ENCODE data around the gene FAM168A.

DNA sequence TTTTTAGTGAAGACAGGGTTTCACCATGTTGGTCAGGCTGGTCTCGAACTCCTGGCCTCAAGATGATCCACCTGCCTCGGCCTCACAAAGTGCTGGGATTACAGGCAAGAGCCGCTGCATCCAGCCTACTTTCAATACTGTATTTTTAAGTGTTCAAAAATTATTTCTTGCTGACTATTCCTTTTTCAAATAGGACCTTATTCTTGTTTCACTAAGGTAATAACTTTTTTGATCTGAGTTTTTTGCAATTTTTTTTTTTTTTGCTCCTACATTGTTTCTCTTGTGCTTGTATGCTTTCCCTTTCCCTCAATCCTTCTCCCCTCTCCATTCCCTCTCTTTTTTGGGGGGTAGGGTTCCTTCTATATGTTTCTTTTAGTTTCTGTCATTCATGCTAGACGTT, 73.1 kb downstream of the FAM168A start:
- TF ChIP-seq TAF1 (IDR thresholded peaks at IDR 0.05; ENCODE audit: low read depth, low read length) (no peak), POLR2A (IDR thresholded peaks at IDR 0.05; ENCODE audit: control extremely low read depth in 1 of 2, low read depth in 2 of 2, low read length in 2 of 2) (no peak), EGR1 (IDR thresholded peaks at IDR 0.05; ENCODE audit: borderline replicate concordance, low read depth, low read length) (no peak), CEBPB (IDR thresholded peaks at IDR 0.05; ENCODE audit: low read depth, low read length) (no peak), RXRA (IDR thresholded peaks at IDR 0.05; ENCODE audit: insufficient read depth, low read depth, low read length) (no peak), KDM4A (IDR thresholded peaks at IDR 0.05; ENCODE audit: low read depth, low read length, severe bottlenecking) (no peak), SP1 (IDR thresholded peaks at IDR 0.05; ENCODE audit: low read depth, low read length) (no peak)
- TF ChIP-seq, protein P1, sequence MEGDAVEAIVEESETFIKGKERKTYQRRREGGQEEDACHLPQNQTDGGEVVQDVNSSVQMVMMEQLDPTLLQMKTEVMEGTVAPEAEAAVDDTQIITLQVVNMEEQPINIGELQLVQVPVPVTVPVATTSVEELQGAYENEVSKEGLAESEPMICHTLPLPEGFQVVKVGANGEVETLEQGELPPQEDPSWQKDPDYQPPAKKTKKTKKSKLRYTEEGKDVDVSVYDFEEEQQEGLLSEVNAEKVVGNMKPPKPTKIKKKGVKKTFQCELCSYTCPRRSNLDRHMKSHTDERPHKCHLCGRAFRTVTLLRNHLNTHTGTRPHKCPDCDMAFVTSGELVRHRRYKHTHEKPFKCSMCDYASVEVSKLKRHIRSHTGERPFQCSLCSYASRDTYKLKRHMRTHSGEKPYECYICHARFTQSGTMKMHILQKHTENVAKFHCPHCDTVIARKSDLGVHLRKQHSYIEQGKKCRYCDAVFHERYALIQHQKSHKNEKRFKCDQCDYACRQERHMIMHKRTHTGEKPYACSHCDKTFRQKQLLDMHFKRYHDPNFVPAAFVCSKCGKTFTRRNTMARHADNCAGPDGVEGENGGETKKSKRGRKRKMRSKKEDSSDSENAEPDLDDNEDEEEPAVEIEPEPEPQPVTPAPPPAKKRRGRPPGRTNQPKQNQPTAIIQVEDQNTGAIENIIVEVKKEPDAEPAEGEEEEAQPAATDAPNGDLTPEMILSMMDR (IDR thresholded peaks at IDR 0.05; ENCODE audit: control extremely low read depth in 1 of 3, insufficient read depth in 1 of 3, low read depth in 1 of 3, low read length in 3 of 3) = no peak

Data from H1 (cell line).